ENCODE data around the gene IL12RB1. TPM values are rescaled to one million over a fixed set of nuclear protein-coding genes. Genes with fewer than 3 reads are reported as not detected.

IL12RB1 gene
- total and polyA plus RNA-seq, 2 of the 8 experiments (the other 6 are each of a cell fraction or from before 2014, with no cell fraction given): 0.03 TPM; not detected in 1

GRCh38 chr19:18058208-18059009 lies 28.3 kb downstream of the IL12RB1 start (continued):
- TF ChIP-seq RAD21 (IDR thresholded peaks at IDR 0.05 in 1 of 2, conservative IDR thresholded peaks at IDR 0.05 in 1 of 2; ENCODE audit: low read depth in 2 of 2, low read length in 2 of 2) (peak; percentile 89 to 90), FOSL1 (IDR thresholded peaks at IDR 0.05; ENCODE audit: insufficient read depth, low read depth, low read length) (no peak), CEBPB (IDR thresholded peaks at IDR 0.05; ENCODE audit: low read depth, low read length) (no peak), PHF8 (conservative IDR thresholded peaks at IDR 0.05; ENCODE audit: low read depth, low read length) (no peak), JUND (IDR thresholded peaks at IDR 0.05; ENCODE audit: low read length) (no peak), SIX5 (IDR thresholded peaks at IDR 0.05; ENCODE audit: low read depth, low read length) (no peak), KDM5A (IDR thresholded peaks at IDR 0.05; ENCODE audit: low read length) (no peak), TBP (IDR thresholded peaks at IDR 0.05; ENCODE audit: low read depth, low read length) (no peak), POLR2A (IDR thresholded peaks at IDR 0.05; ENCODE audit: control extremely low read depth in 1 of 2, low read depth in 2 of 2, low read length in 2 of 2) (peak in 1 of 2 experiments; percentile 45; a peak in 1 of 3 replicates), SUZ12 (IDR thresholded peaks at IDR 0.05; ENCODE audit: low read length) (no peak), TCF12 (IDR thresholded peaks at IDR 0.05; ENCODE audit: low read depth, low read length) (no peak), KDM1A (IDR thresholded peaks at IDR 0.05; ENCODE audit: borderline replicate concordance, low read length) (no peak), CTBP2 (IDR thresholded peaks at IDR 0.05; ENCODE audit: borderline replicate concordance, insufficient read depth, insufficient read length, low read length) (no peak), ATF2 (IDR thresholded peaks at IDR 0.05; ENCODE audit: low read length) (no peak), MAX (IDR thresholded peaks at IDR 0.05) (peak; percentile 18; the same call in 1 of the 2 replicates), POU5F1 (IDR thresholded peaks at IDR 0.05; ENCODE audit: low read depth, low read length) (no peak), USF2 (IDR thresholded peaks at IDR 0.05; ENCODE audit: low read length) (no peak), CBX8 (IDR thresholded peaks at IDR 0.05; ENCODE audit: borderline replicate concordance, low read depth, low read length) (no peak), KDM4A (IDR thresholded peaks at IDR 0.05; ENCODE audit: low read depth, low read length, severe bottlenecking) (no peak), EZH2 (IDR thresholded peaks at IDR 0.05; ENCODE audit: low read depth, low read length, severe bottlenecking) (no peak), EP300 (IDR thresholded peaks at IDR 0.05; ENCODE audit: borderline replicate concordance in 1 of 2, low read depth in 2 of 2, low read length in 2 of 2) (no peak)
